Left ventricle myocardium inferior (tissue), 1 donor: ENCODE results near the gene PTPRT. TPM values are rescaled to one million over a fixed set of nuclear protein-coding genes. Genes with fewer than 3 reads are reported as not detected.

Experiments
- DNase-seq: peaks from one replicate; pipeline ENCODE4 v3.0.0-alpha.2; 2020
- H3K27ac ChIP-seq: fragments of 200-600 bp; replicated peaks from 2 replicates; pipeline ENCODE4 v1.8.0; 2021
- H3K27me3 ChIP-seq: fragments of 200-600 bp; 2 replicates; pipeline ENCODE4 v1.8.0; 2021; ENCODE audit warnings: low read depth
- H3K36me3 ChIP-seq: fragments of 200-600 bp; 2 replicates; pipeline ENCODE4 v1.8.0; 2021
- H3K4me1 ChIP-seq: fragments of 200-600 bp; 2 replicates; pipeline ENCODE4 v1.8.0; 2021
- H3K4me3 ChIP-seq: fragments of 200-600 bp; 2 replicates; pipeline ENCODE4 v1.8.0; 2021; ENCODE audit warnings: mild to moderate bottlenecking, moderate library complexity
- H3K9me3 ChIP-seq: fragments of 200-600 bp; replicated peaks from 2 replicates; pipeline ENCODE4 v1.8.0; 2021
- intact Hi-C: fragments of 100-400 bp; cut with micrococcal nuclease; formaldehyde crosslinking; loops from one replicate; pipeline ENCODE4 v1.11.0; 2022
- total RNA-seq: library from RNA; stranded (reverse); fragmentation: NEBNext Ultra II Directional; extraction: Animal tissue kit (Norgen Biotek cat#: 25700); gene quantifications from one replicate; pipeline ENCODE4 v1.2.1, GENCODE V29; 2021
- TF ChIP-seq, protein P1 (sequence below): fragments of 200-600 bp; IDR thresholded peaks from 2 replicates; pipeline ENCODE4 v1.8.0; 2021; ENCODE audit warnings: antibody characterized with exemption, mild to moderate bottlenecking, borderline replicate concordance
- donor health status: DM: no; HTN: yes; CAD: no; lungs with severe emphysema.

The PTPRT gene
- total RNA-seq, 1 donor from 2014 or later: 0.08 TPM

DNA sequence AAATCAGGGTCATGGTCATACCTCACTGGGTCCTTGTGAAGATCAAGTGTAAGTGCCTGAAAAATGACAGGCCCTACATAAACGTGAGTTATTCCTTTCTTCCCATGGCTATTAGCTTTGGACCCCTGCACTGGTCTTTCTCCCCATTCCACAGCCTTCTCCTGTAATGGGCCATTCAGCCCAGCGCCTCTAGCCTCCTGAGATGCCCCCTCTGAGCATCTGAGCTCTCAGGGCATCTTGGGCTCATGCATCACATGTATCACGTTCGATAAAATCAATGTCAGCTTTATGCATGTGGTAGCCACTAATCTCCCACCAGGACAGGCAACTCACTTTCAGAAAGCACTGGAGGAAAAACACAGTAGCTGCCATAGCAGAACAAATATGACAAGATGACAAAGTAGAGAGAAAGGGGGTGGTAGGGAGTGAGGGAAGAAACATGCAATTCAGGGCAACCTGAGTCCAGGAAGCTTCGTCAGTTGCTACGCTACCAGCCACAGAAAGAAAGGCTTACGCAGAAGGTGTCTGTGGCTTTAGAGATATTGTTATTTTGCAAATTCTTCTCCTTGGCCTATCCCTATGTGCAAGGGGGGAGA is 498.8 kb downstream of the PTPRT start:
- H3K36me3 ChIP-seq: no peaks in the 10 kb centered on the region
- TF ChIP-seq, protein P1, sequence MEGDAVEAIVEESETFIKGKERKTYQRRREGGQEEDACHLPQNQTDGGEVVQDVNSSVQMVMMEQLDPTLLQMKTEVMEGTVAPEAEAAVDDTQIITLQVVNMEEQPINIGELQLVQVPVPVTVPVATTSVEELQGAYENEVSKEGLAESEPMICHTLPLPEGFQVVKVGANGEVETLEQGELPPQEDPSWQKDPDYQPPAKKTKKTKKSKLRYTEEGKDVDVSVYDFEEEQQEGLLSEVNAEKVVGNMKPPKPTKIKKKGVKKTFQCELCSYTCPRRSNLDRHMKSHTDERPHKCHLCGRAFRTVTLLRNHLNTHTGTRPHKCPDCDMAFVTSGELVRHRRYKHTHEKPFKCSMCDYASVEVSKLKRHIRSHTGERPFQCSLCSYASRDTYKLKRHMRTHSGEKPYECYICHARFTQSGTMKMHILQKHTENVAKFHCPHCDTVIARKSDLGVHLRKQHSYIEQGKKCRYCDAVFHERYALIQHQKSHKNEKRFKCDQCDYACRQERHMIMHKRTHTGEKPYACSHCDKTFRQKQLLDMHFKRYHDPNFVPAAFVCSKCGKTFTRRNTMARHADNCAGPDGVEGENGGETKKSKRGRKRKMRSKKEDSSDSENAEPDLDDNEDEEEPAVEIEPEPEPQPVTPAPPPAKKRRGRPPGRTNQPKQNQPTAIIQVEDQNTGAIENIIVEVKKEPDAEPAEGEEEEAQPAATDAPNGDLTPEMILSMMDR: no peak
- no peak overlapping the region for H3K27ac ChIP-seq
- H3K4me3 ChIP-seq: no peak overlapping the region
- H3K9me3 ChIP-seq: peaks cover 22% of the 10 kb centered on the region
- peaks cover 18% of the 10 kb centered on the region for H3K27me3 ChIP-seq
- H3K4me1 ChIP-seq: no peaks in the 10 kb centered on the region
- no peak for DNase-seq
- intact Hi-C loops: no loop called here

DNA sequence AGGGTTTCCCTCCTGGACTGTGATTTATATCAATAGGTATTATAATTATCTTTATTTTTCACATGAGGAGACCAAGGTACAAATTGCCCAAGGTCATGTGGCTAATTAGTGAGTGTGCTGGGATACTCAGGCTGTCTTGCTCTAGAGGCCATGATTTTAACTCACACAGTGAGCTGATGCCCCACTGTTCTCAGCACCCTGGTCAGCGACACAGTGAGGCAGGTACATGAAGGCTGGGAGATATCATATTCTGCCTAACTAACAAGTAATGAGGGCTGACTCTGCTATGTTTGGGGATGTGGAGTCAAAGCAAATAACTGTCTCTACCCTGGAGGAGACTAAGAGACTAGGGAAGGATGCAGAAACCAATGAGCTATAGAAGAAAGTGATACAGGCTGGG is 501.1 kb downstream of the PTPRT start:
- DNase-seq: no peak
- no peaks in the 10 kb centered on the region for H3K36me3 ChIP-seq
- H3K27ac ChIP-seq: no peak overlapping the region
- TF ChIP-seq, protein P1: no peak
- peaks cover 21% of the 10 kb centered on the region for H3K9me3 ChIP-seq
- peaks cover 18% of the 10 kb centered on the region for H3K27me3 ChIP-seq
- intact Hi-C loops: no loop called here
- no peak overlapping the region for H3K4me3 ChIP-seq
- no peaks in the 10 kb centered on the region for H3K4me1 ChIP-seq

DNA sequence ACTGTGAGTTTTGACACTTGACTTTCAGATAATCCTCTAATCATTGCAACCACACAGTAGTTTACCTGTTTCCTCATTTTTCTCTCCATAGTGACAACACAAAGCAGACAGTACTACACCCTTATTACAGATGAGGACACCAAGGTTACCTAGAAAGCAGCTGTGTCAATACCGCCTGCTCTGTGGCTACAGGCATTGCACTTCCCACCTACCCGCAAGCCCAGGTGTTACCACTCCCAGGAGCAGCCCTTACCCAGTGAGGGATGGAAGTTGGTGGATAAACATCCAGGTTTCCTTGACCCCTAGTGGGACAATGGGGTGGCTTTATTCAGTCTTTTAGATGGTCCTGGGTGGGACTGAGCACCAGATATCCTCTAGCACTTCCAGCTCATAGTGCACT is 503.6 kb downstream of the PTPRT start:
- Histone ChIP-seq H3K4me3 (no peak overlapping the region), H3K27me3 (peaks cover 18% of the 10 kb centered on the region), H3K36me3 (no peaks in the 10 kb centered on the region), H3K4me1 (no peaks in the 10 kb centered on the region), H3K9me3 (no peaks in the 10 kb centered on the region), H3K27ac (no peak overlapping the region)
- TF ChIP-seq, protein P1: no peak
- intact Hi-C loops: no loop called here
- DNase-seq: no peak

DNA sequence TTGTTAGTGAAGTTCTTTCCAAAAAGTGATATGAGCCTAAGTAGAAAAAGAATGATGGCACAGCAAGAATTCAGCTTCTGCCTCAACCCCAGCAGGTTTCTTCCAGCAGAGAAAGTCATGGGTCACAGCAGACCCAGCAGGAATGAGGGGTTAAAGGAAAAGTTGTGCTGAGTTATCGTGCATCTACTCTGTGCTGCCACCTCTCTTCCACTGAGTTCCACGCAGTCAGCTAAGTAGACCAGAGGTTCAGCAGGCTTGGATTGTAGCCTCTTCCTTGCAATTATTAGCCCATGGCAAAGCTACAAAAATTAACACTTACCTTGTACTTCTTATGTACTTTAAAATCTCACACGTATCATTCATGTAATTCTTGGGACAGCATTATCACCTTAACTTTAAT is 510.8 kb downstream of the PTPRT start:
- H3K4me3 ChIP-seq: no peak overlapping the region
- intact Hi-C loops: no loop called here
- peaks cover 14% of the 10 kb centered on the region for H3K9me3 ChIP-seq
- TF ChIP-seq, protein P1: peak; percentile 30
- H3K27ac ChIP-seq: no peak overlapping the region
- no peak for DNase-seq
- H3K4me1 ChIP-seq: no peaks in the 10 kb centered on the region
- no peaks in the 10 kb centered on the region for H3K27me3 ChIP-seq
- no peaks in the 10 kb centered on the region for H3K36me3 ChIP-seq

DNA sequence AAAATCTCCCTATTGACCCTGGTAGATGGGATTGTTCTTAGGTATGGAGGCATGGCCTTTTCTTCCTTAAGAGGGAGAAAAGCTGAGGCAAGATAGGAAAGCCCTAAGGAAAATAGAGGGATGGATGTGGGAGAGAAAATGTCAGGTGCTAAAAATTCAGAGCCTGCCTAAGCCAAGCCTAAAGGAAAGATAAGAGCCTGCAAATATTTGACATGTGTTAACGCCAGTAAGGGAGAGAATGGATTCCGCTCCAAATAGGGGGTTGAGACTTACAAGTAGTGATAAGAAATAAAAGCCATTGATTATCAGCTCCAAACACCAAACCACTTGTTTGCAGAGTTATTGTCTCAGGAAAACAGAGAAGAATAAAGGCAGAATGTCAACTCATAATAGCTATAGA is 533.6 kb downstream of the PTPRT start:
- Histone ChIP-seq H3K27me3 (no peaks in the 10 kb centered on the region), H3K27ac (no peak overlapping the region), H3K9me3 (no peaks in the 10 kb centered on the region), H3K4me1 (no peaks in the 10 kb centered on the region), H3K4me3 (no peak overlapping the region), H3K36me3 (no peaks in the 10 kb centered on the region)
- intact Hi-C loops: no loop called here
- DNase-seq: no peak
- TF ChIP-seq, protein P1: no peak
